GM23338 (cell line): ENCODE measurements around the gene CYB5R3. TPM values are rescaled to one million over a fixed set of nuclear protein-coding genes. Genes with fewer than 3 reads are reported as not detected.

Experiments
- ATAC-seq: fragments of 200-7000 bp; cut with Tn5 transposase; 3 replicates; pipeline ENCODE4 v1.9.1; 2020
- DNase-seq: peaks from one replicate; pipeline ENCODE4 v3.0.0-alpha.2; 2015; ENCODE audit warnings: low spot score
- H2AFZ ChIP-seq: fragments of 200-600 bp; sonication (generic); 2 replicates; pipeline ENCODE4 v1.8.0; 2016; ENCODE audit warnings: antibody characterized with exemption, mild to moderate bottlenecking, moderate library complexity
- H3F3A ChIP-seq: fragments of 200-600 bp; sonication (generic); replicated peaks from 2 replicates; pipeline ENCODE4 v1.8.0; 2017; ENCODE audit warnings: antibody characterized with exemption, mixed run types, low read depth
- H3K27ac ChIP-seq: fragments of 200-600 bp; sonication (generic); 2 replicates; pipeline ENCODE4 v1.6.1; 2016; ENCODE audit warnings: low read depth
- H3K27me3 ChIP-seq: fragments of 200-600 bp; sonication (generic); 2 replicates; pipeline ENCODE4 v1.8.0; 2016; ENCODE audit warnings: mild to moderate bottlenecking, mixed run types, moderate library complexity; ENCODE audit not compliant: insufficient read depth
- H3K36me3 ChIP-seq: fragments of 200-600 bp; sonication (generic); 2 replicates; pipeline ENCODE4 v1.8.0; 2016; ENCODE audit warnings: mild to moderate bottlenecking; ENCODE audit not compliant: insufficient read depth
- H3K4me1 ChIP-seq: fragments of 200-600 bp; sonication (generic); 2 replicates; pipeline ENCODE4 v1.8.0; 2016; ENCODE audit warnings: mild to moderate bottlenecking, moderate library complexity; ENCODE audit not compliant: insufficient read depth
- H3K4me2 ChIP-seq: fragments of 200-600 bp; sonication (generic); 2 replicates; pipeline ENCODE4 v1.7.1; 2017; ENCODE audit warnings: mixed run types
- H3K4me3 ChIP-seq: fragments of 200-600 bp; sonication (generic); 2 replicates; pipeline ENCODE4 v1.6.1; 2016; ENCODE audit warnings: mixed run types
- H3K79me2 ChIP-seq: fragments of 200-600 bp; sonication (generic); replicated peaks from 2 replicates; pipeline ENCODE4 v1.8.0; 2017; ENCODE audit warnings: mild to moderate bottlenecking; ENCODE audit not compliant: insufficient read depth
- H3K9me2 ChIP-seq: fragments of 200-600 bp; sonication (generic); 2 replicates; pipeline ENCODE4 v1.8.0; 2017; ENCODE audit not compliant: insufficient read depth
- H4K20me1 ChIP-seq: fragments of 200-600 bp; sonication (generic); replicated peaks from 2 replicates; pipeline ENCODE4 v1.8.0; 2017; ENCODE audit warnings: mild to moderate bottlenecking; ENCODE audit not compliant: insufficient read depth
- H3K27ac Mint-ChIP-seq: 2 replicates; pipeline ENCODE4 v1.8.0; 2020; ENCODE audit warnings: inconsistent platforms, mild to moderate bottlenecking, moderate library complexity, mixed read lengths
- H3K27me3 Mint-ChIP-seq: 3 replicates; pipeline ENCODE4 v1.8.0; 2022; ENCODE audit warnings: low read depth, mild to moderate bottlenecking, moderate library complexity, mixed read lengths, inconsistent platforms; ENCODE audit not compliant: insufficient read depth, poor library complexity
- H3K36me3 Mint-ChIP-seq: 3 replicates; pipeline ENCODE4 v1.8.0; 2021; ENCODE audit warnings: low read depth, mild to moderate bottlenecking, inconsistent platforms, moderate library complexity, mixed read lengths
- H3K4me1 Mint-ChIP-seq: 3 replicates; pipeline ENCODE4 v1.8.0; 2020; ENCODE audit warnings: mild to moderate bottlenecking, inconsistent platforms, mixed read lengths
- H3K4me3 Mint-ChIP-seq: 3 replicates; pipeline ENCODE4 v1.8.0; 2021; ENCODE audit warnings: moderate library complexity, mild to moderate bottlenecking, inconsistent platforms, mixed read lengths
- H3K9me3 Mint-ChIP-seq: 3 replicates; pipeline ENCODE4 v1.8.0; 2020; ENCODE audit warnings: moderate library complexity, mild to moderate bottlenecking, inconsistent platforms, mixed read lengths
- CREB1 ChIP-seq: fragments of 250-450 bp; sonication (Bioruptor Pico); IDR thresholded peaks from 2 replicates; pipeline ENCODE4 v1.5.0; 2020; ENCODE audit warnings: low read depth, mild to moderate bottlenecking, moderate library complexity
- EZH2phosphoT487 ChIP-seq: fragments of 200-600 bp; sonication (generic); IDR thresholded peaks from one replicate; pipeline ENCODE4 v1.8.1; 2018; ENCODE audit warnings: antibody characterized with exemption; ENCODE audit not compliant: unreplicated experiment
- JUNB ChIP-seq: IDR thresholded peaks from one replicate; pipeline ENCODE4 v1.6.1; 2016; ENCODE audit warnings: antibody characterized with exemption; ENCODE audit not compliant: unreplicated experiment
- NANOG ChIP-seq: IDR thresholded peaks from 2 replicates; pipeline ENCODE4 v1.6.1; 2016; ENCODE audit warnings: antibody characterized with exemption, borderline replicate concordance
- STAT1 ChIP-seq: IDR thresholded peaks from one replicate; pipeline ENCODE4 v1.6.1; 2016; ENCODE audit warnings: antibody characterized with exemption; ENCODE audit not compliant: unreplicated experiment
- ZNF114 ChIP-seq: fragments of 250-450 bp; sonication (Bioruptor Pico); IDR thresholded peaks from 2 replicates; pipeline ENCODE4 v1.5.0; 2020; ENCODE audit warnings: mild to moderate bottlenecking, moderate library complexity
- ZNF331 ChIP-seq: fragments of 250-450 bp; sonication (Bioruptor Pico); IDR thresholded peaks from 2 replicates; pipeline ENCODE4 v1.5.0; 2020; ENCODE audit warnings: low read depth, mild to moderate bottlenecking, moderate library complexity
- polyA plus RNA-seq: library from polyadenylated mRNA; unstranded; fragments of >200 nt; fragmentation: Nextera tagmentation; extraction: Ambion mirVana; gene quantifications from 2 replicates; pipeline ENCODE4 v1.2.1, GENCODE V29; 2016
- total RNA-seq: library from RNA; depleted of rRNA; stranded (reverse); fragments of >200 nt; shearing (Covaris generic); gene quantifications from 2 replicates; pipeline ENCODE4 v1.2.3, GENCODE V29; 2014
- TF ChIP-seq, protein P1 (sequence below): IDR thresholded peaks from one replicate; pipeline ENCODE4 v1.6.1; 2018; ENCODE audit warnings: antibody characterized with exemption; ENCODE audit not compliant: unreplicated experiment
- TF ChIP-seq, protein P2 (sequence below): fragments of 250-450 bp; sonication (Bioruptor Pico); IDR thresholded peaks from 2 replicates; pipeline ENCODE4 v1.5.0; 2020; ENCODE audit warnings: mild to moderate bottlenecking, moderate library complexity
- TF ChIP-seq, protein P3 (sequence below), 2 experiments: fragments of 200-600 bp in 1 of 2; sonication (generic) in 1 of 2; conservative IDR thresholded peaks; 2 replicates each; pipeline versions ENCODE4 v1.5.1 to v1.6.1; 2016 to 2017; ENCODE audit warnings: antibody characterized with exemption in 2 of 2, low read depth in 2 of 2, mild to moderate bottlenecking in 2 of 2, moderate library complexity in 1 of 2
- TF ChIP-seq, protein P4 (sequence below): IDR thresholded peaks from 2 replicates; pipeline ENCODE4 v1.6.1; 2016; ENCODE audit warnings: antibody characterized with exemption

The CYB5R3 gene
- total and polyA plus RNA-seq, 2 experiments from 2014 or later: 76.2 to 76.9 TPM

DNA sequence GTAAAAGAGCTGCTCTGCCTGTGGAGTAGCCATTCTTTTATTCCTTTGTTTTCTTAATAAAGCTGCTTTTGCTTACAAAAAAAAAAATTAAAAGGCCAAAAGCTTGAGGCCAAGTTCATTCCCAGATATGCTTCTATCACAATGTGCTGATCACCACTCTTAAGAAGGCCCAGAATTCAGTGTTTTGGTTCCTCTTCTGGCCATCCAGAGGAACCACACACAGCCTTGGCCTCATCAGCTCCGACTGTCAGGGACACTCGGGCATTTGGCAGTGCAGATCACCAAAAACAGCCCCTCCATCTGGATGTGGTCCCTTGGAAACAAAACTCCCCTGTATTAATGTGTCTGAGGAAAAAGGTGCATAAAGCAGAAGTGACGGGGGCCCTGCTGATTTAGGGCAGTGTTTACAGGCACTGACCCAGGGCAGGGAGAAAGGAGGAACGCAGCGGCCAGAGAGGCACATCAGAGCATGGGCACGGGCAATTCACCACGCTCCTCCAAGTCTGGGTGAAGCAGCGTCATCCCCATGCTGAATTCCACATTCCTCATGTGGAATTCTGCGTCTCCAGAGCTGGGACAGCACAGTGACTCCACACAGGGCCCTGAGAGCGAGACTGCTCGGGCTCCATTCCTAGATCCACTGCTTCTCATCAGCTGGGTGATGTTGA lies 52.2 kb downstream of the CYB5R3 start:
- peaks cover 29% of the 10 kb centered on the region for H4K20me1 ChIP-seq

More for the DNA sequence above, 52.2 kb downstream of the CYB5R3 start:
- Mint-ChIP-seq H3K36me3 (peaks cover 95% of the 10 kb centered on the region), H3K27me3 (peaks cover 3% of the 10 kb centered on the region), H3K4me1 (no peaks in the 10 kb centered on the region), H3K4me3 (no peak overlapping the region), H3K27ac (no peak overlapping the region), H3K9me3 (no peaks in the 10 kb centered on the region)
- Histone ChIP-seq H3K4me2 (no peak overlapping the region), H3K9me2 (no peaks in the 10 kb centered on the region), H3F3A (no peaks in the 10 kb centered on the region; the same call in 1 of the 2 replicates), H2AFZ (no peak overlapping the region), H3K4me1 (no peaks in the 10 kb centered on the region), H3K36me3 (peaks cover 59% of the 10 kb centered on the region), H3K27me3 (no peaks in the 10 kb centered on the region), H3K27ac (no peak overlapping the region), H3K79me2 (peaks cover 24% of the 10 kb centered on the region), H3K4me3 (no peak overlapping the region)
- no peak; the same call in 2 of the 3 replicates for ATAC-seq
- no peak for DNase-seq
- no peak for TF ChIP-seq NANOG
- no peak for TF ChIP-seq CREB1 (CRISPR knock-in tag)
- no peak for TF ChIP-seq ZNF114 (CRISPR knock-in tag)
- TF ChIP-seq, protein P1, sequence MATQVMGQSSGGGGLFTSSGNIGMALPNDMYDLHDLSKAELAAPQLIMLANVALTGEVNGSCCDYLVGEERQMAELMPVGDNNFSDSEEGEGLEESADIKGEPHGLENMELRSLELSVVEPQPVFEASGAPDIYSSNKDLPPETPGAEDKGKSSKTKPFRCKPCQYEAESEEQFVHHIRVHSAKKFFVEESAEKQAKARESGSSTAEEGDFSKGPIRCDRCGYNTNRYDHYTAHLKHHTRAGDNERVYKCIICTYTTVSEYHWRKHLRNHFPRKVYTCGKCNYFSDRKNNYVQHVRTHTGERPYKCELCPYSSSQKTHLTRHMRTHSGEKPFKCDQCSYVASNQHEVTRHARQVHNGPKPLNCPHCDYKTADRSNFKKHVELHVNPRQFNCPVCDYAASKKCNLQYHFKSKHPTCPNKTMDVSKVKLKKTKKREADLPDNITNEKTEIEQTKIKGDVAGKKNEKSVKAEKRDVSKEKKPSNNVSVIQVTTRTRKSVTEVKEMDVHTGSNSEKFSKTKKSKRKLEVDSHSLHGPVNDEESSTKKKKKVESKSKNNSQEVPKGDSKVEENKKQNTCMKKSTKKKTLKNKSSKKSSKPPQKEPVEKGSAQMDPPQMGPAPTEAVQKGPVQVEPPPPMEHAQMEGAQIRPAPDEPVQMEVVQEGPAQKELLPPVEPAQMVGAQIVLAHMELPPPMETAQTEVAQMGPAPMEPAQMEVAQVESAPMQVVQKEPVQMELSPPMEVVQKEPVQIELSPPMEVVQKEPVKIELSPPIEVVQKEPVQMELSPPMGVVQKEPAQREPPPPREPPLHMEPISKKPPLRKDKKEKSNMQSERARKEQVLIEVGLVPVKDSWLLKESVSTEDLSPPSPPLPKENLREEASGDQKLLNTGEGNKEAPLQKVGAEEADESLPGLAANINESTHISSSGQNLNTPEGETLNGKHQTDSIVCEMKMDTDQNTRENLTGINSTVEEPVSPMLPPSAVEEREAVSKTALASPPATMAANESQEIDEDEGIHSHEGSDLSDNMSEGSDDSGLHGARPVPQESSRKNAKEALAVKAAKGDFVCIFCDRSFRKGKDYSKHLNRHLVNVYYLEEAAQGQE: no peak
- no peak for TF ChIP-seq STAT1
- TF ChIP-seq ZNF331 (CRISPR knock-in tag): no peak
- TF ChIP-seq, protein P2, sequence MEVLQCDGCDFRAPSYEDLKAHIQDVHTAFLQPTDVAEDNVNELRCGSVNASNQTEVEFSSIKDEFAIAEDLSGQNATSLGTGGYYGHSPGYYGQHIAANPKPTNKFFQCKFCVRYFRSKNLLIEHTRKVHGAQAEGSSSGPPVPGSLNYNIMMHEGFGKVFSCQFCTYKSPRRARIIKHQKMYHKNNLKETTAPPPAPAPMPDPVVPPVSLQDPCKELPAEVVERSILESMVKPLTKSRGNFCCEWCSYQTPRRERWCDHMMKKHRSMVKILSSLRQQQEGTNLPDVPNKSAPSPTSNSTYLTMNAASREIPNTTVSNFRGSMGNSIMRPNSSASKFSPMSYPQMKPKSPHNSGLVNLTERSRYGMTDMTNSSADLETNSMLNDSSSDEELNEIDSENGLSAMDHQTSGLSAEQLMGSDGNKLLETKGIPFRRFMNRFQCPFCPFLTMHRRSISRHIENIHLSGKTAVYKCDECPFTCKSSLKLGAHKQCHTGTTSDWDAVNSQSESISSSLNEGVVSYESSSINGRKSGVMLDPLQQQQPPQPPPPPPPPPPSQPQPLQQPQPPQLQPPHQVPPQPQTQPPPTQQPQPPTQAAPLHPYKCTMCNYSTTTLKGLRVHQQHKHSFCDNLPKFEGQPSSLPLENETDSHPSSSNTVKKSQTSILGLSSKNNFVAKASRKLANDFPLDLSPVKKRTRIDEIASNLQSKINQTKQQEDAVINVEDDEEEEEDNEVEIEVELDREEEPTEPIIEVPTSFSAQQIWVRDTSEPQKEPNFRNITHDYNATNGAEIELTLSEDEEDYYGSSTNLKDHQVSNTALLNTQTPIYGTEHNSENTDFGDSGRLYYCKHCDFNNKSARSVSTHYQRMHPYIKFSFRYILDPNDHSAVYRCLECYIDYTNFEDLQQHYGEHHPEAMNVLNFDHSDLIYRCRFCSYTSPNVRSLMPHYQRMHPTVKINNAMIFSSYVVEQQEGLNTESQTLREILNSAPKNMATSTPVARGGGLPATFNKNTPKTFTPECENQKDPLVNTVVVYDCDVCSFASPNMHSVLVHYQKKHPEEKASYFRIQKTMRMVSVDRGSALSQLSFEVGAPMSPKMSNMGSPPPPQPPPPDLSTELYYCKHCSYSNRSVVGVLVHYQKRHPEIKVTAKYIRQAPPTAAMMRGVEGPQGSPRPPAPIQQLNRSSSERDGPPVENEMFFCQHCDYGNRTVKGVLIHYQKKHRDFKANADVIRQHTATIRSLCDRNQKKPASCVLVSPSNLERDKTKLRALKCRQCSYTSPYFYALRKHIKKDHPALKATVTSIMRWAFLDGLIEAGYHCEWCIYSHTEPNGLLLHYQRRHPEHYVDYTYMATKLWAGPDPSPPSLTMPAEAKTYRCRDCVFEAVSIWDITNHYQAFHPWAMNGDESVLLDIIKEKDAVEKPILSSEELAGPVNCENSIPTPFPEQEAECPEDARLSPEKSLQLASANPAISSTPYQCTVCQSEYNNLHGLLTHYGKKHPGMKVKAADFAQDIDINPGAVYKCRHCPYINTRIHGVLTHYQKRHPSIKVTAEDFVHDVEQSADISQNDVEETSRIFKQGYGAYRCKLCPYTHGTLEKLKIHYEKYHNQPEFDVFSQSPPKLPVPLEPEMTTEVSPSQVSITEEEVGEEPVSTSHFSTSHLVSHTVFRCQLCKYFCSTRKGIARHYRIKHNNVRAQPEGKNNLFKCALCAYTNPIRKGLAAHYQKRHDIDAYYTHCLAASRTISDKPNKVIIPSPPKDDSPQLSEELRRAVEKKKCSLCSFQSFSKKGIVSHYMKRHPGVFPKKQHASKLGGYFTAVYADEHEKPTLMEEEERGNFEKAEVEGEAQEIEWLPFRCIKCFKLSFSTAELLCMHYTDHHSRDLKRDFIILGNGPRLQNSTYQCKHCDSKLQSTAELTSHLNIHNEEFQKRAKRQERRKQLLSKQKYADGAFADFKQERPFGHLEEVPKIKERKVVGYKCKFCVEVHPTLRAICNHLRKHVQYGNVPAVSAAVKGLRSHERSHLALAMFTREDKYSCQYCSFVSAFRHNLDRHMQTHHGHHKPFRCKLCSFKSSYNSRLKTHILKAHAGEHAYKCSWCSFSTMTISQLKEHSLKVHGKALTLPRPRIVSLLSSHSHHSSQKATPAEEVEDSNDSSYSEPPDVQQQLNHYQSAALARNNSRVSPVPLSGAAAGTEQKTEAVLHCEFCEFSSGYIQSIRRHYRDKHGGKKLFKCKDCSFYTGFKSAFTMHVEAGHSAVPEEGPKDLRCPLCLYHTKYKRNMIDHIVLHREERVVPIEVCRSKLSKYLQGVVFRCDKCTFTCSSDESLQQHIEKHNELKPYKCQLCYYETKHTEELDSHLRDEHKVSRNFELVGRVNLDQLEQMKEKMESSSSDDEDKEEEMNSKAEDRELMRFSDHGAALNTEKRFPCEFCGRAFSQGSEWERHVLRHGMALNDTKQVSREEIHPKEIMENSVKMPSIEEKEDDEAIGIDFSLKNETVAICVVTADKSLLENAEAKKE (CRISPR knock-in tag): no peak
- TF ChIP-seq EZH2phosphoT487: no peak
- TF ChIP-seq, protein P3, sequence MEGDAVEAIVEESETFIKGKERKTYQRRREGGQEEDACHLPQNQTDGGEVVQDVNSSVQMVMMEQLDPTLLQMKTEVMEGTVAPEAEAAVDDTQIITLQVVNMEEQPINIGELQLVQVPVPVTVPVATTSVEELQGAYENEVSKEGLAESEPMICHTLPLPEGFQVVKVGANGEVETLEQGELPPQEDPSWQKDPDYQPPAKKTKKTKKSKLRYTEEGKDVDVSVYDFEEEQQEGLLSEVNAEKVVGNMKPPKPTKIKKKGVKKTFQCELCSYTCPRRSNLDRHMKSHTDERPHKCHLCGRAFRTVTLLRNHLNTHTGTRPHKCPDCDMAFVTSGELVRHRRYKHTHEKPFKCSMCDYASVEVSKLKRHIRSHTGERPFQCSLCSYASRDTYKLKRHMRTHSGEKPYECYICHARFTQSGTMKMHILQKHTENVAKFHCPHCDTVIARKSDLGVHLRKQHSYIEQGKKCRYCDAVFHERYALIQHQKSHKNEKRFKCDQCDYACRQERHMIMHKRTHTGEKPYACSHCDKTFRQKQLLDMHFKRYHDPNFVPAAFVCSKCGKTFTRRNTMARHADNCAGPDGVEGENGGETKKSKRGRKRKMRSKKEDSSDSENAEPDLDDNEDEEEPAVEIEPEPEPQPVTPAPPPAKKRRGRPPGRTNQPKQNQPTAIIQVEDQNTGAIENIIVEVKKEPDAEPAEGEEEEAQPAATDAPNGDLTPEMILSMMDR (conservative IDR thresholded peaks at IDR 0.05; ENCODE audit: low read depth in 2 of 2): no peak
- TF ChIP-seq, protein P4, sequence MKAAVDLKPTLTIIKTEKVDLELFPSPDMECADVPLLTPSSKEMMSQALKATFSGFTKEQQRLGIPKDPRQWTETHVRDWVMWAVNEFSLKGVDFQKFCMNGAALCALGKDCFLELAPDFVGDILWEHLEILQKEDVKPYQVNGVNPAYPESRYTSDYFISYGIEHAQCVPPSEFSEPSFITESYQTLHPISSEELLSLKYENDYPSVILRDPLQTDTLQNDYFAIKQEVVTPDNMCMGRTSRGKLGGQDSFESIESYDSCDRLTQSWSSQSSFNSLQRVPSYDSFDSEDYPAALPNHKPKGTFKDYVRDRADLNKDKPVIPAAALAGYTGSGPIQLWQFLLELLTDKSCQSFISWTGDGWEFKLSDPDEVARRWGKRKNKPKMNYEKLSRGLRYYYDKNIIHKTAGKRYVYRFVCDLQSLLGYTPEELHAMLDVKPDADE: no peak
- TF ChIP-seq JUNB: no peak
